Fibroblast of lung (primary cell): ENCODE results near the gene ZNF565.

Experiments
- EZH2 ChIP-seq: IDR thresholded peaks from 2 replicates; pipeline ENCODE4 v1.5.1; 2012; ENCODE audit warnings: low read length, control low read depth, mild to moderate bottlenecking; ENCODE audit errors: missing control alignments
- TF ChIP-seq, protein P1 (sequence below), 2 donors: IDR thresholded peaks in 1 of 2; conservative IDR thresholded peaks in 1 of 2; 1 replicate in 1 of 2; 2 replicates in 1 of 2; pipeline ENCODE4 v1.5.1; 2011 to 2012; ENCODE audit warnings: low read length in 2 of 2, control low read depth in 1 of 2, inconsistent platforms in 1 of 2, low read depth in 1 of 2, mild to moderate bottlenecking in 1 of 2

DNA sequence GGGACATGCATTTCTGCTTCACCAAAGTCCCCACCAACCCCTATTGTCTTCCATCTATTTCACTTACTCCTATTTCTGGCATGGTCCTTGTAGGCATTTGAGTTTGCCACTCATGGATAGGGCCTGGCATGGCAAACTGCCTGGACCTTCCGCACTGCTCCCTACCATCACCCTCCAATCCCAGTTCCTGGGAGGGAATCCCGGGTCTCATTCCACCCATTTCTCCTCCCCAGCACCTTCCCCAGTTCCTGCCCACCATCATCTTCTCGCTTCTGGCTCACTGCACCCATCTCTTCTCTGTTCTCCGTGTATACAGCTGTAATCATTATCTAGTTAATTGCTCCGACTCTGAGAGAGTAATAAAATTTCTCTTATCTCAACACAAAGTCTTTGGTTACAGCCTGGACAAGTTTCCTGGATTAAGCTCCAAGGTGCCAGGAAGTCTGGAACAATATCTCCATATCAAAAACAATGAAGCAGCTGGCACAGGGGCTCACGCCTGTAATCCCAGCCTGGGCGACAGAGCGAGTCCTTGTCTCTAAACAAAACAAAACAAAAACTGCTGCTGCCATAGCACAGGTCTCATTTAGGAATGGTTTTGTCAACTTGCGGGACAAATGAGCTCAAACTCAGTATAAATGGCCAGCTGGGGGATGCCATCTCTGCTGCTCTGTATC lies 45.2 kb downstream of the ZNF565 start:
- TF ChIP-seq, protein P1, sequence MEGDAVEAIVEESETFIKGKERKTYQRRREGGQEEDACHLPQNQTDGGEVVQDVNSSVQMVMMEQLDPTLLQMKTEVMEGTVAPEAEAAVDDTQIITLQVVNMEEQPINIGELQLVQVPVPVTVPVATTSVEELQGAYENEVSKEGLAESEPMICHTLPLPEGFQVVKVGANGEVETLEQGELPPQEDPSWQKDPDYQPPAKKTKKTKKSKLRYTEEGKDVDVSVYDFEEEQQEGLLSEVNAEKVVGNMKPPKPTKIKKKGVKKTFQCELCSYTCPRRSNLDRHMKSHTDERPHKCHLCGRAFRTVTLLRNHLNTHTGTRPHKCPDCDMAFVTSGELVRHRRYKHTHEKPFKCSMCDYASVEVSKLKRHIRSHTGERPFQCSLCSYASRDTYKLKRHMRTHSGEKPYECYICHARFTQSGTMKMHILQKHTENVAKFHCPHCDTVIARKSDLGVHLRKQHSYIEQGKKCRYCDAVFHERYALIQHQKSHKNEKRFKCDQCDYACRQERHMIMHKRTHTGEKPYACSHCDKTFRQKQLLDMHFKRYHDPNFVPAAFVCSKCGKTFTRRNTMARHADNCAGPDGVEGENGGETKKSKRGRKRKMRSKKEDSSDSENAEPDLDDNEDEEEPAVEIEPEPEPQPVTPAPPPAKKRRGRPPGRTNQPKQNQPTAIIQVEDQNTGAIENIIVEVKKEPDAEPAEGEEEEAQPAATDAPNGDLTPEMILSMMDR (conservative IDR thresholded peaks at IDR 0.05 in 1 of 2, IDR thresholded peaks at IDR 0.05 in 1 of 2; ENCODE audit: low read depth in 1 of 2, low read length in 2 of 2) = no peak
- no peak for TF ChIP-seq EZH2
